ENCODE data around the gene HID1. TPM values are rescaled to one million over a fixed set of nuclear protein-coding genes. Genes with fewer than 3 reads are reported as not detected.

Gene HID1
- total and polyA plus RNA-seq, 9 of the 15 experiments (the other 6 are each of a cell fraction or from before 2014, with no cell fraction given), result 0.14 to 2.1 (median 0.54) TPM; not detected in 2

DNA sequence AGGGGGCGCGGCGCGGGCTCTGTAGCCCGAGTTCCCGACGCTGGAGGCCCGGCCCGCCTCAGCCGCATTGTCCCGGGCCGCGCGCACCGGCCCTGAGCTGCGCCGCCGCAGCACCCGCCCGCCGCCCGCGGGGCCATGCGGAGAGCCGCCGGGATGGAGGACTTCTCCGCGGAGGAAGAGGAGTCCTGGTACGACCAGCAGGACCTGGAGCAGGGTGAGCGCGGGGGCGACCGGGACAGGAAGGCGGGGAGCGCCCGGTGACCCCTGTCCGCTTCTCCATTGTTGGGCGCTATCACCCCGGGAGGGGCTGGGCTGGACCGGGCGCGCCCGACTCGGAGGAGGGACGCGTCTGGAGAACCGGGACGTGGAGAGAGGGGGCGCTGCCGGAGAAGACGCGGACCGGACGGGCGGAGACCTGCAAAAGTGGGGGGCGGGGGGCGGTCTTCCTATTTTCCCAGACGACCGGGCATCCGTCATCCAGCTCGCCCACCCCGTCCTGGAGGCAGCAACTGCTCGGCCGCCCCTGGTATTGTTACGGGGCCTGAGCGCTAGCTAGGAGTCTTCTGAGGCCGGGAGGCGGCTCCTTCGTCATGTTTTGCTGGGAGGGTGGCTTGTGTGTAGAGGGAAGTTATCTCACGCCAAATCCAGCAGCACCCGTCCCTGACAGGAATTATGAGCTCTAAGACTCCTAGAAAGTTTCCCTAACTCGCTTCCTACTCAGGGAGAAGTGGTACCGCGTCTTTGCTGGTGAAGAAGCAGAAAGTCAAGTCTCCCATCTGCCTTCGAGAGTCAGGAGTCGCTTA lies 15.6 kb upstream of the HID1 start (continued):
- TF ChIP-seq, protein P1, sequence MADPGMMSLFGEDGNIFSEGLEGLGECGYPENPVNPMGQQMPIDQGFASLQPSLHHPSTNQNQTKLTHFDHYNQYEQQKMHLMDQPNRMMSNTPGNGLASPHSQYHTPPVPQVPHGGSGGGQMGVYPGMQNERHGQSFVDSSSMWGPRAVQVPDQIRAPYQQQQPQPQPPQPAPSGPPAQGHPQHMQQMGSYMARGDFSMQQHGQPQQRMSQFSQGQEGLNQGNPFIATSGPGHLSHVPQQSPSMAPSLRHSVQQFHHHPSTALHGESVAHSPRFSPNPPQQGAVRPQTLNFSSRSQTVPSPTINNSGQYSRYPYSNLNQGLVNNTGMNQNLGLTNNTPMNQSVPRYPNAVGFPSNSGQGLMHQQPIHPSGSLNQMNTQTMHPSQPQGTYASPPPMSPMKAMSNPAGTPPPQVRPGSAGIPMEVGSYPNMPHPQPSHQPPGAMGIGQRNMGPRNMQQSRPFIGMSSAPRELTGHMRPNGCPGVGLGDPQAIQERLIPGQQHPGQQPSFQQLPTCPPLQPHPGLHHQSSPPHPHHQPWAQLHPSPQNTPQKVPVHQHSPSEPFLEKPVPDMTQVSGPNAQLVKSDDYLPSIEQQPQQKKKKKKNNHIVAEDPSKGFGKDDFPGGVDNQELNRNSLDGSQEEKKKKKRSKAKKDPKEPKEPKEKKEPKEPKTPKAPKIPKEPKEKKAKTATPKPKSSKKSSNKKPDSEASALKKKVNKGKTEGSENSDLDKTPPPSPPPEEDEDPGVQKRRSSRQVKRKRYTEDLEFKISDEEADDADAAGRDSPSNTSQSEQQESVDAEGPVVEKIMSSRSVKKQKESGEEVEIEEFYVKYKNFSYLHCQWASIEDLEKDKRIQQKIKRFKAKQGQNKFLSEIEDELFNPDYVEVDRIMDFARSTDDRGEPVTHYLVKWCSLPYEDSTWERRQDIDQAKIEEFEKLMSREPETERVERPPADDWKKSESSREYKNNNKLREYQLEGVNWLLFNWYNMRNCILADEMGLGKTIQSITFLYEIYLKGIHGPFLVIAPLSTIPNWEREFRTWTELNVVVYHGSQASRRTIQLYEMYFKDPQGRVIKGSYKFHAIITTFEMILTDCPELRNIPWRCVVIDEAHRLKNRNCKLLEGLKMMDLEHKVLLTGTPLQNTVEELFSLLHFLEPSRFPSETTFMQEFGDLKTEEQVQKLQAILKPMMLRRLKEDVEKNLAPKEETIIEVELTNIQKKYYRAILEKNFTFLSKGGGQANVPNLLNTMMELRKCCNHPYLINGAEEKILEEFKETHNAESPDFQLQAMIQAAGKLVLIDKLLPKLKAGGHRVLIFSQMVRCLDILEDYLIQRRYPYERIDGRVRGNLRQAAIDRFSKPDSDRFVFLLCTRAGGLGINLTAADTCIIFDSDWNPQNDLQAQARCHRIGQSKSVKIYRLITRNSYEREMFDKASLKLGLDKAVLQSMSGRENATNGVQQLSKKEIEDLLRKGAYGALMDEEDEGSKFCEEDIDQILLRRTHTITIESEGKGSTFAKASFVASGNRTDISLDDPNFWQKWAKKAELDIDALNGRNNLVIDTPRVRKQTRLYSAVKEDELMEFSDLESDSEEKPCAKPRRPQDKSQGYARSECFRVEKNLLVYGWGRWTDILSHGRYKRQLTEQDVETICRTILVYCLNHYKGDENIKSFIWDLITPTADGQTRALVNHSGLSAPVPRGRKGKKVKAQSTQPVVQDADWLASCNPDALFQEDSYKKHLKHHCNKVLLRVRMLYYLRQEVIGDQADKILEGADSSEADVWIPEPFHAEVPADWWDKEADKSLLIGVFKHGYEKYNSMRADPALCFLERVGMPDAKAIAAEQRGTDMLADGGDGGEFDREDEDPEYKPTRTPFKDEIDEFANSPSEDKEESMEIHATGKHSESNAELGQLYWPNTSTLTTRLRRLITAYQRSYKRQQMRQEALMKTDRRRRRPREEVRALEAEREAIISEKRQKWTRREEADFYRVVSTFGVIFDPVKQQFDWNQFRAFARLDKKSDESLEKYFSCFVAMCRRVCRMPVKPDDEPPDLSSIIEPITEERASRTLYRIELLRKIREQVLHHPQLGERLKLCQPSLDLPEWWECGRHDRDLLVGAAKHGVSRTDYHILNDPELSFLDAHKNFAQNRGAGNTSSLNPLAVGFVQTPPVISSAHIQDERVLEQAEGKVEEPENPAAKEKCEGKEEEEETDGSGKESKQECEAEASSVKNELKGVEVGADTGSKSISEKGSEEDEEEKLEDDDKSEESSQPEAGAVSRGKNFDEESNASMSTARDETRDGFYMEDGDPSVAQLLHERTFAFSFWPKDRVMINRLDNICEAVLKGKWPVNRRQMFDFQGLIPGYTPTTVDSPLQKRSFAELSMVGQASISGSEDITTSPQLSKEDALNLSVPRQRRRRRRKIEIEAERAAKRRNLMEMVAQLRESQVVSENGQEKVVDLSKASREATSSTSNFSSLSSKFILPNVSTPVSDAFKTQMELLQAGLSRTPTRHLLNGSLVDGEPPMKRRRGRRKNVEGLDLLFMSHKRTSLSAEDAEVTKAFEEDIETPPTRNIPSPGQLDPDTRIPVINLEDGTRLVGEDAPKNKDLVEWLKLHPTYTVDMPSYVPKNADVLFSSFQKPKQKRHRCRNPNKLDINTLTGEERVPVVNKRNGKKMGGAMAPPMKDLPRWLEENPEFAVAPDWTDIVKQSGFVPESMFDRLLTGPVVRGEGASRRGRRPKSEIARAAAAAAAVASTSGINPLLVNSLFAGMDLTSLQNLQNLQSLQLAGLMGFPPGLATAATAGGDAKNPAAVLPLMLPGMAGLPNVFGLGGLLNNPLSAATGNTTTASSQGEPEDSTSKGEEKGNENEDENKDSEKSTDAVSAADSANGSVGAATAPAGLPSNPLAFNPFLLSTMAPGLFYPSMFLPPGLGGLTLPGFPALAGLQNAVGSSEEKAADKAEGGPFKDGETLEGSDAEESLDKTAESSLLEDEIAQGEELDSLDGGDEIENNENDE (IDR thresholded peaks at IDR 0.05; ENCODE audit: low read depth, low read length), result no peak
- TF ChIP-seq CREM (IDR thresholded peaks at IDR 0.05; ENCODE audit: low read depth), result peak; percentile 61; the same call in 1 of the 2 replicates
- TF ChIP-seq ZNF239 (CRISPR knock-in tag; IDR thresholded peaks at IDR 0.05), result no peak
- TF ChIP-seq NR2C2 (CRISPR knock-in tag; IDR thresholded peaks at IDR 0.05), result no peak
- TF ChIP-seq NR2C2 (tag; IDR thresholded peaks at IDR 0.05), result peak; percentile 41; the same call in 1 of the 2 replicates
- no peak for TF ChIP-seq HOXB6 (CRISPR knock-in tag; IDR thresholded peaks at IDR 0.05; ENCODE audit: borderline replicate concordance)
- no peak for TF ChIP-seq MEF2D (tag; conservative IDR thresholded peaks at IDR 0.05; ENCODE audit: low read depth)
- TF ChIP-seq MEIS2 (IDR thresholded peaks at IDR 0.05; ENCODE audit: partially characterized antibody), result no peak
- TF ChIP-seq SIN3B (IDR thresholded peaks at IDR 0.05; ENCODE audit: low read depth), result peak; percentile 1; the same call in 1 of the 2 replicates
- TF ChIP-seq, protein P2, sequence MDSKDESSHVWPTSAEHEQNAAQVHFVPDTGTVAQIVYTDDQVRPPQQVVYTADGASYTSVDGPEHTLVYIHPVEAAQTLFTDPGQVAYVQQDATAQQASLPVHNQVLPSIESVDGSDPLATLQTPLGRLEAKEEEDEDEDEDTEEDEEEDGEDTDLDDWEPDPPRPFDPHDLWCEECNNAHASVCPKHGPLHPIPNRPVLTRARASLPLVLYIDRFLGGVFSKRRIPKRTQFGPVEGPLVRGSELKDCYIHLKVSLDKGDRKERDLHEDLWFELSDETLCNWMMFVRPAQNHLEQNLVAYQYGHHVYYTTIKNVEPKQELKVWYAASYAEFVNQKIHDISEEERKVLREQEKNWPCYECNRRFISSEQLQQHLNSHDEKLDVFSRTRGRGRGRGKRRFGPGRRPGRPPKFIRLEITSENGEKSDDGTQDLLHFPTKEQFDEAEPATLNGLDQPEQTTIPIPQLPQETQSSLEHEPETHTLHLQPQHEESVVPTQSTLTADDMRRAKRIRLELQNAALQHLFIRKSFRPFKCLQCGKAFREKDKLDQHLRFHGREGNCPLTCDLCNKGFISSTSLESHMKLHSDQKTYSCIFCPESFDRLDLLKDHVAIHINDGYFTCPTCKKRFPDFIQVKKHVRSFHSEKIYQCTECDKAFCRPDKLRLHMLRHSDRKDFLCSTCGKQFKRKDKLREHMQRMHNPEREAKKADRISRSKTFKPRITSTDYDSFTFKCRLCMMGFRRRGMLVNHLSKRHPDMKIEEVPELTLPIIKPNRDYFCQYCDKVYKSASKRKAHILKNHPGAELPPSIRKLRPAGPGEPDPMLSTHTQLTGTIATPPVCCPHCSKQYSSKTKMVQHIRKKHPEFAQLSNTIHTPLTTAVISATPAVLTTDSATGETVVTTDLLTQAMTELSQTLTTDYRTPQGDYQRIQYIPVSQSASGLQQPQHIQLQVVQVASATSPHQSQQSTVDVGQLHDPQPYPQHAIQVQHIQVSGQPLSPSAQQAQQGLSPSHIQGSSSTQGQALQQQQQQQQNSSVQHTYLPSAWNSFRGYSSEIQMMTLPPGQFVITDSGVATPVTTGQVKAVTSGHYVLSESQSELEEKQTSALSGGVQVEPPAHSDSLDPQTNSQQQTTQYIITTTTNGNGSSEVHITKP (IDR thresholded peaks at IDR 0.05; ENCODE audit: partially characterized antibody), result peak; percentile 43
- TF ChIP-seq NR3C1 (CRISPR knock-in tag; IDR thresholded peaks at IDR 0.05), result no peak
- peak; percentile 20 for TF ChIP-seq TAF1 (IDR thresholded peaks at IDR 0.05; ENCODE audit: control insufficient read depth, extremely low read depth, insufficient read depth, low read length, severe bottlenecking)
- no peak for TF ChIP-seq SNRNP70 (optimal IDR thresholded peaks at IDR 0.05; ENCODE audit: low read depth, low read length)
